SU-DHL-6 (cell line): ENCODE measurements around the gene TSHZ3.

Experiments
- H2AFZ ChIP-seq: fragments of 200-600 bp; sonication (generic); 2 replicates; pipeline ENCODE4 v1.6.1; 2014; ENCODE audit warnings: low read depth, mild to moderate bottlenecking, moderate library complexity, mixed read lengths, antibody characterized with exemption, low read length; ENCODE audit not compliant: severe bottlenecking
- H3F3A ChIP-seq: fragments of 200-600 bp; shearing (Covaris generic); 2 replicates; pipeline ENCODE4 v1.6.0; 2016; ENCODE audit warnings: antibody characterized with exemption, mild to moderate bottlenecking; ENCODE audit not compliant: insufficient read depth
- H3K27ac ChIP-seq: fragments of 200-600 bp; sonication (generic); 2 replicates; pipeline ENCODE4 v1.5.1; 2016; ENCODE audit warnings: low read depth, mild to moderate bottlenecking, low read length, moderate library complexity, mixed read lengths
- H3K27me3 ChIP-seq: fragments of 200-600 bp; sonication (generic), shearing (Covaris generic); 2 replicates; pipeline ENCODE4 v1.6.0; 2014; ENCODE audit warnings: mild to moderate bottlenecking, low read length
- H3K36me3 ChIP-seq: fragments of 200-600 bp; sonication (generic); 2 replicates; pipeline ENCODE4 v1.6.1; 2014; ENCODE audit warnings: mild to moderate bottlenecking, low read length, mixed read lengths
- H3K4me2 ChIP-seq: fragments of 300-600, 200-600 bp; shearing (Covaris generic), sonication (generic); 2 replicates; pipeline ENCODE4 v1.6.0; 2014; ENCODE audit warnings: low read length, low read depth, mild to moderate bottlenecking; ENCODE audit not compliant: poor library complexity, severe bottlenecking
- H3K4me3 ChIP-seq: fragments of 200-600 bp; sonication (generic); 2 replicates; pipeline ENCODE4 v1.5.1; 2014; ENCODE audit warnings: antibody characterized with exemption, low read length, mild to moderate bottlenecking, mixed read lengths; ENCODE audit not compliant: insufficient read depth, poor library complexity, severe bottlenecking
- H3K79me2 ChIP-seq: fragments of 200-600 bp; sonication (generic); 2 replicates; pipeline ENCODE4 v1.6.1; 2014; ENCODE audit warnings: mild to moderate bottlenecking, low read length, moderate library complexity; ENCODE audit not compliant: insufficient read depth
- H3K9ac ChIP-seq: fragments of 200-600 bp; sonication (generic); 2 replicates; pipeline ENCODE4 v1.7.0; 2014; ENCODE audit warnings: mild to moderate bottlenecking, low read length
- H3K9me2 ChIP-seq: fragments of 200-600 bp; sonication (generic); replicated peaks from 2 replicates; pipeline ENCODE4 v1.6.1; 2014; ENCODE audit warnings: low read length; ENCODE audit not compliant: insufficient read depth
- H3K9me3 ChIP-seq: fragments of 200-600 bp; sonication (generic); 2 replicates; pipeline ENCODE4 v1.6.1; 2014; ENCODE audit warnings: low read length, mixed read lengths; ENCODE audit not compliant: insufficient read depth
- H4K20me1 ChIP-seq: fragments of 200-600 bp; sonication (generic); 2 replicates; pipeline ENCODE4 v1.6.1; 2014; ENCODE audit warnings: low read depth, mild to moderate bottlenecking, antibody characterized with exemption, low read length, moderate library complexity, mixed read lengths
- EZH2phosphoT487 ChIP-seq: fragments of 200-600 bp; sonication (generic), shearing (Covaris generic); conservative IDR thresholded peaks from 2 replicates; pipeline ENCODE4 v1.6.1; 2018; ENCODE audit warnings: mild to moderate bottlenecking, antibody characterized with exemption, low read length, moderate library complexity, mixed read lengths
- TF ChIP-seq, protein P1 (sequence below): fragments of 200-600 bp; sonication (generic); IDR thresholded peaks from one replicate; pipeline ENCODE4 v1.5.1; 2017; ENCODE audit warnings: antibody characterized with exemption, mild to moderate bottlenecking, low read length, moderate library complexity; ENCODE audit not compliant: insufficient read depth, poor library complexity, severe bottlenecking

The TSHZ3 gene

GRCh38 chr19:31312009-31312676 lies 37.1 kb downstream of the TSHZ3 start:
- no peak overlapping the region for H3K27ac ChIP-seq
- no peak overlapping the region for H3K4me3 ChIP-seq
- no peak for TF ChIP-seq EZH2phosphoT487
- TF ChIP-seq, protein P1, sequence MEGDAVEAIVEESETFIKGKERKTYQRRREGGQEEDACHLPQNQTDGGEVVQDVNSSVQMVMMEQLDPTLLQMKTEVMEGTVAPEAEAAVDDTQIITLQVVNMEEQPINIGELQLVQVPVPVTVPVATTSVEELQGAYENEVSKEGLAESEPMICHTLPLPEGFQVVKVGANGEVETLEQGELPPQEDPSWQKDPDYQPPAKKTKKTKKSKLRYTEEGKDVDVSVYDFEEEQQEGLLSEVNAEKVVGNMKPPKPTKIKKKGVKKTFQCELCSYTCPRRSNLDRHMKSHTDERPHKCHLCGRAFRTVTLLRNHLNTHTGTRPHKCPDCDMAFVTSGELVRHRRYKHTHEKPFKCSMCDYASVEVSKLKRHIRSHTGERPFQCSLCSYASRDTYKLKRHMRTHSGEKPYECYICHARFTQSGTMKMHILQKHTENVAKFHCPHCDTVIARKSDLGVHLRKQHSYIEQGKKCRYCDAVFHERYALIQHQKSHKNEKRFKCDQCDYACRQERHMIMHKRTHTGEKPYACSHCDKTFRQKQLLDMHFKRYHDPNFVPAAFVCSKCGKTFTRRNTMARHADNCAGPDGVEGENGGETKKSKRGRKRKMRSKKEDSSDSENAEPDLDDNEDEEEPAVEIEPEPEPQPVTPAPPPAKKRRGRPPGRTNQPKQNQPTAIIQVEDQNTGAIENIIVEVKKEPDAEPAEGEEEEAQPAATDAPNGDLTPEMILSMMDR: no peak
- H2AFZ ChIP-seq: no peak overlapping the region
- H3K4me2 ChIP-seq: no peak overlapping the region
- H3K9me2 ChIP-seq: no peaks in the 10 kb centered on the region
- H3K27me3 ChIP-seq: no peaks in the 10 kb centered on the region
- H3K79me2 ChIP-seq: no peaks in the 10 kb centered on the region
- H3K36me3 ChIP-seq: no peaks in the 10 kb centered on the region
- H3K9me3 ChIP-seq: no peaks in the 10 kb centered on the region
- H3F3A ChIP-seq: no peaks in the 10 kb centered on the region
- no peak overlapping the region for H3K9ac ChIP-seq
- no peaks in the 10 kb centered on the region for H4K20me1 ChIP-seq

DNA sequence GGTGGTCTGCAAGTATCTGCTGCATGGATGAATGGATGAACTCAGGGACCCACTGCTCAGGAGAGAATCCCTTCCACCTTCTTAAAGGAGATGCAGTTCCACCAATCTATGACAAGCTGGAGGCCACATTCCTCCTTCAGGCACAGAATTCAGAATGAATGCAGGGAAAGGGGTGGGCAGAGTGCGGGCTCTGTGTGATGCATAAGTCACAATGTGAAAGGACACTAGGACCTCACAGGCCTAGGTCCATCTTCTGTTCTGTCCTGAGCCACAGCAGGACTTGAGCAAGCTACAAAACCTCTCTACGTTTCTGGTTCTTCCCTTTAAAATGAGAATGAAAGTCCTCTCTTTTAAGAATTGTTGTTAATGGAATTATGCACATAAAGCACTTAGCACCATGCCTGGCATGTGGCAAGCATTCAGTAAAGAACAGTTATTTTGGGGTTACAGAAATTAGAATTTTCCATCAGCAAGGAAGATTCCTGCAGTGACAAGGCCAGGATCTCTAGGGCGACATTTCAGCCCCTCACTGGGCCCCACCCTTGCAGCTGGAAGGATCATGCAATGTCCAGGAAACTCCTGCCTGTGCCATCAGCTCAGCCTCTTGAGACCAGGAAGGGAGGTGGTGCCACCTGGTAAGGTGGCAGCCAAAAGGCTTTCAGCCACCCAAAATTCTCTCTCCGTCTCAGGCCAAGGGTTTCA lies 38.7 kb downstream of the TSHZ3 start:
- Histone ChIP-seq H3K9me3 (no peaks in the 10 kb centered on the region), H3K9ac (no peak overlapping the region), H2AFZ (no peak overlapping the region), H3K27me3 (no peaks in the 10 kb centered on the region), H3K27ac (no peak overlapping the region), H3K36me3 (no peaks in the 10 kb centered on the region), H3K9me2 (no peaks in the 10 kb centered on the region), H3K4me2 (no peak overlapping the region), H3K79me2 (no peaks in the 10 kb centered on the region), H3F3A (no peaks in the 10 kb centered on the region), H4K20me1 (no peaks in the 10 kb centered on the region), H3K4me3 (no peak overlapping the region)
- no peak for TF ChIP-seq EZH2phosphoT487
- TF ChIP-seq, protein P1: no peak

DNA sequence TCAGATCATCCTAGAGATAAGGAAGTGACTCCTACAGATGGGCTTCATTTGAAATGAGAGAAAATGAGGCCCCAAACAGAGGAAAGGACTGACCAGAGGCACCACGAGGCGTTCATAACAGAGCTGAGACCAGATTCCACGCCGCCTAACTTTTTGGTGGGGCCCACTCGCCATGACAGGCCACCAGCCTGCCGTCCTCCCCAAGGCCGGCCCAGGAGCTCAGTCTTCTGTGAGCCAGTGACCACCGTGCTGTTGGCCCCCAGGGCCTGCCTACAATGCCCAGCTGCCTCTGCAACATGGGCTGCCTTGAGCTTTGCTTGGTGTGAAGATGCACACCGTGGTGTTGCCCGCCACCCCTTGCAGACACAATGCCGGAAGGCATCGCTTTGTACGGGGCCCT lies 40.5 kb downstream of the TSHZ3 start:
- no peak overlapping the region for H2AFZ ChIP-seq
- no peaks in the 10 kb centered on the region for H3K27me3 ChIP-seq
- no peaks in the 10 kb centered on the region for H3K9me3 ChIP-seq

More for the DNA sequence above, 40.5 kb downstream of the TSHZ3 start:
- Histone ChIP-seq H3K79me2 (no peaks in the 10 kb centered on the region), H3K36me3 (no peaks in the 10 kb centered on the region), H3K27ac (no peak overlapping the region), H4K20me1 (no peaks in the 10 kb centered on the region), H3K4me3 (no peak overlapping the region), H3K9ac (no peak overlapping the region), H3K4me2 (no peak overlapping the region), H3F3A (no peaks in the 10 kb centered on the region), H3K9me2 (no peaks in the 10 kb centered on the region)
- TF ChIP-seq EZH2phosphoT487: no peak
- TF ChIP-seq, protein P1: no peak
